GM12878 (cell line): ENCODE data around the gene SLF2. TPM values are rescaled to one million over a fixed set of nuclear protein-coding genes. Genes with fewer than 3 reads are reported as not detected.

ENCODE experiments used
- ATAC-seq: fragments of 200-7000 bp; cut with Tn5 transposase; 3 replicates; pipeline ENCODE4 v1.9.1; 2020; ENCODE audit warnings: mild to moderate bottlenecking, moderate library complexity
- BruUV-seq: library from RNA; stranded (reverse); fragments of 400-500 nt; replicated peaks from 2 replicates; lab custom pipeline; 2021; lab: Mats Ljungman, UMichigan
- CTCF ChIA-PET: fragments of 300-600 bp; sonication (Branson Sonifier 250); formaldehyde crosslinking; extraction: SDS; loops from one replicate; lab custom pipeline; 2021; ENCODE audit warnings: inconsistent platforms; lab: Yijun Ruan, JAX
- POLR2A ChIA-PET: fragments of 350-600 bp; formaldehyde crosslinking; extraction: SDS; loops from one replicate; lab custom pipeline; 2021; ENCODE audit warnings: inconsistent platforms; lab: Charles Lee
- RAD21 ChIA-PET: fragments of 300-600 bp; sonication (Branson Sonifier 250); formaldehyde crosslinking; loops from one replicate; lab custom pipeline; 2023; ENCODE audit warnings: antibody characterized with exemption; ENCODE audit not compliant: unreplicated experiment; lab: Charles Lee
- SMC1A ChIA-PET: fragments of 300-600 bp; sonication (Branson Sonifier 250); formaldehyde crosslinking; loops from one replicate; lab custom pipeline; 2023; ENCODE audit not compliant: unreplicated experiment, uncharacterized antibody; lab: Charles Lee
- DNase-seq: peaks from one replicate; pipeline ENCODE4 v3.0.0-alpha.2; 2011; ENCODE audit warnings: low read depth, low spot score
- FAIRE-seq: peaks from 3 replicates; lab custom pipeline; 2011; peaks lifted over from hg19 to GRCh38; lab: Jason Lieb, UNC
- H2AFZ ChIP-seq: 2 replicates; pipeline ENCODE4 v1.6.0; 2011; ENCODE audit warnings: low read depth, low read length, control low read depth; ENCODE audit not compliant: control insufficient read depth
- H3K27ac ChIP-seq: 2 replicates; pipeline ENCODE4 v1.5.1; 2011; ENCODE audit warnings: control low read depth; ENCODE audit not compliant: control insufficient read depth, insufficient read depth
- H3K27me3 ChIP-seq, 2 experiments: replicated peaks in 1 of 2; 2 replicates each; pipeline versions ENCODE4 v1.6.0 to v1.6.1; 2011; ENCODE audit warnings: low read length in 1 of 2; ENCODE audit not compliant: control insufficient read depth in 2 of 2, insufficient read depth in 2 of 2
- H3K36me3 ChIP-seq, 2 experiments: 2 replicates each; pipeline ENCODE4 v1.5.1; 2011; ENCODE audit warnings: low read length in 1 of 2; ENCODE audit not compliant: control insufficient read depth in 2 of 2, insufficient read depth in 2 of 2
- H3K4me1 ChIP-seq: 2 replicates; pipeline ENCODE4 v1.6.1; 2011; ENCODE audit warnings: mild to moderate bottlenecking, low read length, moderate library complexity, mixed read lengths; ENCODE audit not compliant: control insufficient read depth, insufficient read depth
- H3K4me2 ChIP-seq: 2 replicates; pipeline ENCODE4 v1.6.0; 2011; ENCODE audit warnings: control low read depth; ENCODE audit not compliant: control insufficient read depth, insufficient read depth
- H3K4me3 ChIP-seq: fragments of 200-600 bp; sonication (generic); 2 replicates; pipeline ENCODE4 v1.5.1; 2016
- H3K79me2 ChIP-seq: 2 replicates; pipeline ENCODE4 v1.6.0; 2011; ENCODE audit warnings: low read length; ENCODE audit not compliant: control insufficient read depth, insufficient read depth
- H3K9ac ChIP-seq: 2 replicates; pipeline ENCODE4 v1.8.0; 2011; ENCODE audit warnings: low read length, control low read depth, mixed read lengths; ENCODE audit not compliant: control insufficient read depth, insufficient read depth
- H3K9me3 ChIP-seq: replicated peaks from 3 replicates; pipeline ENCODE4 v1.5.1; 2011; ENCODE audit warnings: mild to moderate bottlenecking, low read length; ENCODE audit not compliant: control insufficient read depth, insufficient read depth
- H4K20me1 ChIP-seq: 2 replicates; pipeline ENCODE4 v1.6.0; 2011; ENCODE audit not compliant: control insufficient read depth, insufficient read depth
- CHD1 ChIP-seq: IDR thresholded peaks from 2 replicates; pipeline ENCODE4 v1.6.1; 2012; ENCODE audit warnings: low read depth, low read length, improper control_type of control experiment
- CHD2 ChIP-seq: IDR thresholded peaks from 2 replicates; pipeline ENCODE4 v1.6.1; 2011; ENCODE audit warnings: low read depth, low read length, improper control_type of control experiment, borderline replicate concordance
- CREB1 ChIP-seq: IDR thresholded peaks from 2 replicates; pipeline ENCODE4 v1.6.1; 2012; ENCODE audit warnings: low read depth, mild to moderate bottlenecking, inconsistent platforms
- E2F4 ChIP-seq: IDR thresholded peaks from 2 replicates; pipeline ENCODE4 v1.6.1; 2012; ENCODE audit warnings: low read depth, low read length, improper control_type of control experiment
- ESRRA ChIP-seq: IDR thresholded peaks from 2 replicates; pipeline ENCODE4 v1.6.1; 2012; ENCODE audit warnings: mild to moderate bottlenecking, low read length, improper control_type of control experiment
- IRF3 ChIP-seq: fragments of 450-650 bp; IDR thresholded peaks from 2 replicates; pipeline ENCODE4 v1.6.1; 2014; ENCODE audit warnings: mild to moderate bottlenecking
- KDM1A ChIP-seq: fragments of 200-600 bp; sonication (generic); IDR thresholded peaks from 2 replicates; pipeline ENCODE4 v1.6.1; 2016; ENCODE audit warnings: borderline replicate concordance
- NR2F1 ChIP-seq: fragments of 450-650 bp; conservative IDR thresholded peaks from 2 replicates; pipeline ENCODE4 v1.6.1; 2017; ENCODE audit warnings: mild to moderate bottlenecking
- PKNOX1 ChIP-seq: fragments of 450-650 bp; IDR thresholded peaks from 2 replicates; pipeline ENCODE4 v1.6.1; 2016; ENCODE audit warnings: mild to moderate bottlenecking
- RCOR1 ChIP-seq: conservative IDR thresholded peaks from 2 replicates; pipeline ENCODE4 v1.6.1; 2012; ENCODE audit warnings: low read depth, low read length, improper control_type of control experiment
- RELB ChIP-seq: fragments of 450-650 bp; IDR thresholded peaks from 2 replicates; pipeline ENCODE4 v1.6.1; 2017; ENCODE audit warnings: low read depth, mild to moderate bottlenecking, moderate library complexity
- SUZ12 ChIP-seq: fragments of 200-600 bp; sonication (generic); IDR thresholded peaks from one replicate; pipeline ENCODE4 v1.6.1; 2018; ENCODE audit warnings: antibody characterized with exemption, mild to moderate bottlenecking; ENCODE audit not compliant: unreplicated experiment
- TBL1XR1 ChIP-seq: IDR thresholded peaks from 2 replicates; pipeline ENCODE4 v1.6.1; 2012; ENCODE audit warnings: low read depth, low read length, improper control_type of control experiment
- ZNF622 ChIP-seq: fragments of 450-650 bp; IDR thresholded peaks from 2 replicates; pipeline ENCODE4 v1.6.1; 2017; ENCODE audit warnings: mild to moderate bottlenecking, inconsistent platforms
- in situ Hi-C: fragments of 300-500 bp; cut with MboI; formaldehyde crosslinking; loops from 9 replicates; pipeline ENCODE4 v1.14.3; 2018; ENCODE audit warnings: mixed read lengths
- intact Hi-C: fragments of 100-400 bp; cut with micrococcal nuclease; formaldehyde crosslinking; loops from one replicate; pipeline ENCODE4 v1.14.2; 2022; ENCODE audit not compliant: unreplicated experiment
- polyA plus RNA-seq, 11 experiments: library from polyadenylated mRNA; depleted of rRNA in 4 of 11; unstranded in 6 of 11; stranded (reverse) in 5 of 11; fragments of >200 nt; fragmentation: Nextera tagmentation in 4 of 11; fragmentation: Illumina TruSeq in 1 of 11; extraction: Ambion mirVana in 4 of 11; extraction: Trizol in 1 of 11; gene quantifications; 1 replicate in 1 of 11; 2 replicates in 10 of 11; pipeline versions ENCODE4 v1.2.1 to v1.2.3, GENCODE V29; 2011 to 2016; ENCODE audit warnings: inconsistent platforms in 2 of 11, missing spikeins in 2 of 11, low read depth in 1 of 11
- total RNA-seq, 4 experiments: library from RNA; depleted of rRNA in 3 of 4; stranded (reverse); fragments of >200 nt in 3 of 4; fragmentation: Illumina TruSeq in 1 of 4; extraction: Trizol in 1 of 4; gene quantifications; 2 replicates each; pipeline versions ENCODE4 v1.2.1 to v1.2.3, GENCODE V29; 2013 to 2021

The SLF2 gene
- total and polyA plus RNA-seq, 10 of the 15 experiments (the other 5 are each of a cell fraction or from before 2014, with no cell fraction given), result 3.0 to 25.2 (median 17.9) TPM

GRCh38 chr10:100943508-100943907 is 30.7 kb downstream of the SLF2 start (continued):
- TF ChIP-seq IRF3 (no peak), SUZ12 (no peak), KDM1A (no peak), CHD2 (no peak), CREB1 (no peak), RCOR1 (no peak), TBL1XR1 (no peak), ESRRA (no peak)

- H3K4me2 ChIP-seq, result no peak overlapping the region
- in situ Hi-C loops (no loop called here), intact Hi-C loops (no loop called here)
- no peaks in the 10 kb centered on the region for H3K79me2 ChIP-seq
- POLR2A ChIA-PET, result no interaction called here
- no peak for DNase-seq
- H4K20me1 ChIP-seq, result no peaks in the 10 kb centered on the region
- H3K27me3 ChIP-seq, result no peaks in the 10 kb centered on the region
- H3K9me3 ChIP-seq, result no peaks in the 10 kb centered on the region
- RAD21 ChIA-PET, result no interaction called here
- no peak overlapping the region for H2AFZ ChIP-seq
- no peak for ATAC-seq
- H3K4me1 ChIP-seq, result no peaks in the 10 kb centered on the region
- TF ChIP-seq ZNF622, result no peak
- TF ChIP-seq E2F4, result no peak
- TF ChIP-seq CHD1, result no peak
- no peak for TF ChIP-seq NR2F1
- no peak for TF ChIP-seq RELB
- no peak for TF ChIP-seq PKNOX1
- TF ChIP-seq, all 136 proteins: peak for 0
- ChIA-PET SMC1A (no interaction called here), CTCF (no interaction called here)
- Histone ChIP-seq H3K36me3 (peaks cover 0 to 18% of the 10 kb centered on the region in 2 experiments), H3K4me3 (no peak overlapping the region), H3K9ac (no peak overlapping the region), H3K27ac (no peak overlapping the region)
- FAIRE-seq, result no peak
- no TSS peak for BruUV-seq
Observed at GRCh38 chr10:100945754-100946153, 33.0 kb downstream of the SLF2 start.
